OCI-LY7 (cell line): ENCODE data around the gene SSNA1. TPM values are rescaled to one million over a fixed set of nuclear protein-coding genes. Genes with fewer than 3 reads are reported as not detected.

Experiments used
- BruUV-seq: library from RNA; stranded (reverse); fragments of 400-500 nt; replicated peaks from 2 replicates; lab custom pipeline; 2021; lab: Mats Ljungman, UMichigan
- CTCF ChIA-PET: fragments of 300-600 bp; sonication (Branson Sonifier 250); formaldehyde crosslinking; loops from one replicate; lab custom pipeline; 2022; ENCODE audit warnings: antibody characterized with exemption; ENCODE audit not compliant: unreplicated experiment; lab: Charles Lee
- POLR2A ChIA-PET: fragments of 300-600 bp; sonication (Branson Sonifier 250); formaldehyde crosslinking; loops from one replicate; lab custom pipeline; 2022; ENCODE audit warnings: antibody characterized with exemption; lab: Charles Lee
- DNase-seq: peaks from one replicate; pipeline ENCODE4 v3.0.0-alpha.2; 2015; ENCODE audit warnings: low spot score
- H2AFZ ChIP-seq: fragments of 200-600 bp; sonication (generic), shearing (Covaris generic); 2 replicates; pipeline ENCODE4 v1.6.1; 2014; ENCODE audit warnings: mild to moderate bottlenecking, antibody characterized with exemption, low read length, moderate library complexity
- H3K27ac ChIP-seq: fragments of 200-600 bp; sonication (generic); 2 replicates; pipeline ENCODE4 v1.5.1; 2014; ENCODE audit warnings: mixed run types, low read depth, mild to moderate bottlenecking, moderate library complexity, low read length, inconsistent platforms; ENCODE audit not compliant: poor library complexity, severe bottlenecking
- H3K36me3 ChIP-seq: fragments of 200-600 bp; sonication (generic); 2 replicates; pipeline ENCODE4 v1.6.1; 2014; ENCODE audit warnings: mild to moderate bottlenecking, antibody characterized with exemption, low read length, moderate library complexity, mixed read lengths; ENCODE audit not compliant: insufficient read depth
- H3K4me1 ChIP-seq: fragments of 200-600 bp; sonication (generic); 2 replicates; pipeline ENCODE4 v1.5.1; 2014; ENCODE audit warnings: mild to moderate bottlenecking, low read length; ENCODE audit not compliant: insufficient read depth, poor library complexity, severe bottlenecking
- H3K4me2 ChIP-seq: fragments of 200-600 bp; sonication (generic); 2 replicates; pipeline ENCODE4 v1.6.1; 2014; ENCODE audit warnings: mild to moderate bottlenecking, low read length
- H3K4me3 ChIP-seq: fragments of 200-600 bp; sonication (generic); 2 replicates; pipeline ENCODE4 v1.5.1; 2014; ENCODE audit warnings: mild to moderate bottlenecking, low read depth, low read length; ENCODE audit not compliant: poor library complexity, severe bottlenecking
- H3K79me2 ChIP-seq: fragments of 200-600 bp; sonication (generic); 2 replicates; pipeline ENCODE4 v1.6.1; 2016; ENCODE audit warnings: low read depth, mild to moderate bottlenecking, low read length, moderate library complexity, mixed read lengths; ENCODE audit not compliant: insufficient read depth
- H3K9me2 ChIP-seq: fragments of 200-600 bp; sonication (generic); 2 replicates; pipeline ENCODE4 v1.6.1; 2016; ENCODE audit warnings: mild to moderate bottlenecking, low read length, mixed read lengths; ENCODE audit not compliant: insufficient read depth
- H3K9me3 ChIP-seq: fragments of 200-600 bp; sonication (generic); 2 replicates; pipeline ENCODE4 v1.6.1; 2014; ENCODE audit warnings: mild to moderate bottlenecking, mixed run types, low read length, mixed read lengths
- H4K20me1 ChIP-seq: fragments of 200-600 bp; sonication (generic); 2 replicates; pipeline ENCODE4 v1.6.1; 2014; ENCODE audit warnings: mild to moderate bottlenecking, antibody characterized with exemption, low read length, moderate library complexity, mixed read lengths; ENCODE audit not compliant: insufficient read depth
- CTCF ChIP-seq: fragments of 200-600 bp; sonication (generic); conservative IDR thresholded peaks from 2 replicates; pipeline ENCODE4 v1.5.1; 2014; ENCODE audit warnings: mild to moderate bottlenecking, antibody characterized with exemption, low read length, moderate library complexity, mixed read lengths
- EZH2phosphoT487 ChIP-seq: fragments of 200-600 bp; sonication (generic); IDR thresholded peaks from 2 replicates; pipeline ENCODE4 v1.6.1; 2018; ENCODE audit warnings: low read depth, borderline replicate concordance, mild to moderate bottlenecking, mixed run types, antibody characterized with exemption, low read length, moderate library complexity, mixed read lengths
- intact Hi-C: fragments of 100-400 bp; cut with micrococcal nuclease; formaldehyde crosslinking; loops from one replicate; pipeline ENCODE4 v1.10.0; 2022; ENCODE audit not compliant: unreplicated experiment
- total RNA-seq, 2 experiments: library from RNA; depleted of rRNA in 1 of 2; stranded (reverse); fragments of >200 nt in 1 of 2; shearing (Covaris generic) in 1 of 2; gene quantifications; 2 replicates each; pipeline ENCODE4 v1.2.3, GENCODE V29; 2014 to 2022

Gene SSNA1
- total RNA-seq, 2 experiments from 2014 or later = 71.0 to 111 TPM

GRCh38 chr9:137212520-137212919 is 24.0 kb downstream of the SSNA1 start:
- H2AFZ ChIP-seq = no peak overlapping the region
- TF ChIP-seq CTCF (0 out of 2 replicates have a peak, but pooled peaks have one; percentile 35), EZH2phosphoT487 (no peak)
- no peak overlapping the region for H3K4me3 ChIP-seq
- no peak for DNase-seq
- H3K4me1 ChIP-seq = no peaks in the 10 kb centered on the region
- H3K79me2 ChIP-seq = 0 out of 2 replicates have a peak, but pooled peaks cover 1% of the 10 kb centered on the region
- H3K27ac ChIP-seq = no peak overlapping the region
- no peaks in the 10 kb centered on the region for H4K20me1 ChIP-seq
- BruUV-seq = no TSS peak
- H3K36me3 ChIP-seq = peaks cover 61% of the 10 kb centered on the region
- no peaks in the 10 kb centered on the region for H3K9me3 ChIP-seq
- H3K9me2 ChIP-seq = no peaks in the 10 kb centered on the region
- CTCF ChIA-PET = no interaction called here
- no peak overlapping the region for H3K4me2 ChIP-seq
- intact Hi-C loops = no loop called here
- POLR2A ChIA-PET = no interaction called here

GRCh38 chr9:137213160-137214060 is 24.9 kb downstream of the SSNA1 start:
- no peak for TF ChIP-seq EZH2phosphoT487
- no peak for TF ChIP-seq CTCF
- no TSS peak for BruUV-seq
- Histone ChIP-seq H4K20me1 (no peaks in the 10 kb centered on the region), H3K79me2 (no peaks in the 10 kb centered on the region), H3K4me1 (no peaks in the 10 kb centered on the region), H3K9me2 (no peaks in the 10 kb centered on the region), H3K4me3 (no peak overlapping the region), H3K9me3 (no peaks in the 10 kb centered on the region), H3K27ac (no peak overlapping the region), H2AFZ (no peak overlapping the region), H3K36me3 (peaks cover 68% of the 10 kb centered on the region), H3K4me2 (no peak overlapping the region)
- intact Hi-C loops = no loop called here
- POLR2A ChIA-PET = no interaction called here
- DNase-seq = no peak
- CTCF ChIA-PET = no interaction called here

- CTCF ChIA-PET = no interaction called here
- H3K9me3 ChIP-seq = no peaks in the 10 kb centered on the region
- POLR2A ChIA-PET = no interaction called here
Observed at GRCh38 chr9:137214620-137215019, 26.1 kb downstream of the SSNA1 start.

More at GRCh38 chr9:137214620-137215019, 26.1 kb downstream of the SSNA1 start:
- Histone ChIP-seq H3K4me2 (no peak overlapping the region), H2AFZ (no peak overlapping the region), H3K9me2 (no peaks in the 10 kb centered on the region), H3K4me1 (no peaks in the 10 kb centered on the region), H3K4me3 (no peak overlapping the region), H3K79me2 (no peaks in the 10 kb centered on the region), H4K20me1 (no peaks in the 10 kb centered on the region), H3K27ac (no peak overlapping the region), H3K36me3 (peaks cover 65% of the 10 kb centered on the region)
- intact Hi-C loops = no loop called here
- BruUV-seq = no TSS peak
- no peak for DNase-seq
- TF ChIP-seq EZH2phosphoT487 (no peak), CTCF (no peak)
